Panc1 (cell line): Measurements from ENCODE around the gene PDS5B.

Source experiments
- CTCF ChIP-seq: fragments of 450-650 bp; IDR thresholded peaks from 2 replicates; pipeline ENCODE4 v1.5.1; 2017; ENCODE audit warnings: mild to moderate bottlenecking
- POLR2AphosphoS5 ChIP-seq: IDR thresholded peaks from 2 replicates; pipeline ENCODE4 v1.6.1; 2012; ENCODE audit warnings: mild to moderate bottlenecking, low read depth, low read length, moderate library complexity
- TCF7L2 ChIP-seq: IDR thresholded peaks from 2 replicates; pipeline ENCODE4 v1.6.1; 2011; ENCODE audit warnings: mild to moderate bottlenecking, low read depth, low read length, inconsistent platforms

DNA sequence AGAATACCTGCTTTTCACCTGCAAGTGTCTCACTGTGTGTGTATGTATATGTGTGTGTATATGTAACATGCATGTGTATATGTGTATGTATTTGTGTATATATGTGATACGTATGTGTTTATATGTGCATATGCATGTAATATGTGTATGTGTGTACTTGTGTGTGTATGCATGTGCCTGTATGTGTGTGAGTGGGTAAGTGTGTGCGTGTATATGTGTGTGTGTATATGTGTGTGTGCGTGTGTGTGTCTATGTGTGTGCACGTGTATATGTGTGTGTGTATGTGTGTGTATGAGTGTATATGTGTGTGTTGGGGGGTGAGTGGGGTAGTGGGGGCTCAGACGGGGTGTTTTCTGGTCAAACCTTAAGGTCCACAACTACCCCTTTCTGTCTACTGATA lies 237.3 kb downstream of the PDS5B start:
- no peak for TF ChIP-seq CTCF
- TF ChIP-seq POLR2AphosphoS5, result no peak
- TF ChIP-seq TCF7L2, result no peak
